ENCODE results near the gene LARGE1.

The LARGE1 gene

DNA sequence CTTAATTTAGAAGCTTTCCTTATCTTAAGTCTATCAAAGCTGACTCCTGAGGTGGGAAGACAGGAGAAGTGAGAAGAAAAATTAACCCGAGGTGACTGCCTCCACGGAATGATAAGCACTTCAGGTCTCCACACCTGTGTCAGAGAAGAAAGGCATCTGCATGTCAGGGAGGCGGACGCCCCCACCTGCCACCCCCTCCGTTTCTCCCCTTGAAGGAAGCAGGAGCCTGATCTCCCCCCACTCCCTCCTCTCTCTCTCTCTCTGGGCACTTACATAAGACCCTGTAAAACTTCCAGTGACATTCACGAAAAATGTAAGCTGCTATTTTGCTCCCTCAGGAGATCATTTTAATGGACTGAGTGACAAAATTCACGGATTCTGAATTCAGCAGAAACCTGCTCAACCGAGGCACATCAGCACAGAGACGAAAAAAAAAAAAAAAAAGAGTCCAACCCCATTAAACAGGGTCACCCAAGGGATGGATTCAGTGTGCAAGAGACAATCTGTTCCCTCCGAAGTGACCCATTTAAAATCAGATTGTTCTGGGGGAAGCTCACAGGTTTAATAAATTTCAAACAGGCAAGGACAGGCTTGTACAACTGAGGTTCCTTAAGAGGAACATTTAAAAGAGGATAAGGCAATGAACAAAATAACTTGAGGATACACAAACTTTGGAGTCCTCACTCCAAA is 1.5 kb downstream of the LARGE1 start:
- Histone ChIP-seq H3K9me2 (replicated peaks; ENCODE audit: insufficient read depth, low read length) (no peaks in the 10 kb centered on the region), H3K36me3 (ENCODE audit: low read length) (no peaks in the 10 kb centered on the region), H3K27ac (ENCODE audit: low read depth, low read length) (no peak overlapping the region), H3K4me2 (ENCODE audit: low read depth, low read length, poor library complexity, severe bottlenecking) (peak overlapping the region; percentile 57), H4K20me1 (ENCODE audit: low read depth, low read length) (no peaks in the 10 kb centered on the region), H3K79me2 (ENCODE audit: insufficient read depth, low read length) (no peaks in the 10 kb centered on the region), H3K27me3 (ENCODE audit: low read length) (no peaks in the 10 kb centered on the region), H3K9me3 (ENCODE audit: insufficient read depth, low read length) (no peaks in the 10 kb centered on the region), H3F3A (ENCODE audit: insufficient read depth) (no peaks in the 10 kb centered on the region), H3K4me3 (ENCODE audit: insufficient read depth, low read length, poor library complexity, severe bottlenecking) (no peak overlapping the region), H3K9ac (ENCODE audit: low read length) (no peak overlapping the region), H2AFZ (ENCODE audit: low read depth, low read length, severe bottlenecking) (no peak overlapping the region)
- no peak for TF ChIP-seq CTCF (IDR thresholded peaks at IDR 0.05; ENCODE audit: insufficient read depth, low read length, poor library complexity, severe bottlenecking)
- no peak for TF ChIP-seq EZH2phosphoT487 (conservative IDR thresholded peaks at IDR 0.05; ENCODE audit: low read length)

DNA sequence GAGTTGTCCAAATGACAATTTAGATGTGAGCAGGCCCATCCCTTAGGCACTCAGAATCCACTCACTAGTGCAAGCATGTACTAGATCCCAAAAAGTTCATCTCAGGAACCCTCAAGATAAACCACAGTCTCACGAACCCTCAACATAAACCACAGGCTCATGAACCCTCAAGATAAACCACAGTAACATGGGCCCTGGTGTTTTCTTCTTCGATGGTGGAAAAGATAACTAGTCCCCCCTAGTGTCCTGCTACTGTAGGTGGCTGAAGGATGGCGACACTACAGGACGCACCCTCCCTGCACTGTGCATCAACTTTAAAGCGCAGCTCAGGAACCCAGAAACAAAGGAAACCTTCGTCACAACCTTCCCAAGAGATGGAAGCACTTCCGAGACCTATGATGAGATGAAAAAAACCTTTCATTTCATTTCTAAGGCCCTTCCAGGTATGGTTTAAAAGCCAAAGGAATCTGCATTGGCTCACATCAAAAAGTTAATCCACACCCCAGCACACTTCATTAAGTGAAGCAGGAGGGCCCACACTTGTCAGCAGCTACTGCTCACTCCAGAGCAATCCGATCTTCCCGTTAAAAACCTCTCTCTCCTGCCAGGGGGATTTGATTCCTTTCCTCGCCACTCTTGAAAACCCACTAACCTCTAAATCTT is 2.4 kb downstream of the LARGE1 start:
- Histone ChIP-seq H3K4me3 (ENCODE audit: insufficient read depth, low read length, poor library complexity, severe bottlenecking) (no peak overlapping the region), H4K20me1 (ENCODE audit: low read depth, low read length) (no peaks in the 10 kb centered on the region), H3K9ac (ENCODE audit: low read length) (no peak overlapping the region)

DNA sequence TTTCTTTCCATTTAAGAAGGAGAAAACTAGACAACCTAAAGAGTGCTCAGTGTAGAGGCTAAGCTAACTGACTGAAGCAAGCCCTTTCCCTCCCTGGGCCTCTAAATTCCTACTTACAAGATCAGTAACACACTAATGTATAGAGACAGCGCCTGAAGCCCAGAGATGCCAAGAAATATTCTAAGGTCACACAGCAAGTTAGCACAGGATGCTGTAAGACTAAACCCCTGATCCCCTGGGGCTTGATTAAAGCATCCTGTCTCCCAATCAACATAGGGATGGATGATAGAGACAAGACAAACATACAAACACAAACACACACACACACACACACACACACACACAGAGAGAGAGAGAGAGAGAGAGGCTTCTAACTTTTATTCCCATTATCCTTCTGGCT is 5.6 kb downstream of the LARGE1 start:
- H3K4me2 ChIP-seq (ENCODE audit: low read depth, low read length, poor library complexity, severe bottlenecking) = no peak overlapping the region

More for the DNA sequence above, 2.4 kb downstream of the LARGE1 start:
- Histone ChIP-seq H3K4me2 (ENCODE audit: low read depth, low read length, poor library complexity, severe bottlenecking) (no peak overlapping the region), H3K27ac (ENCODE audit: low read depth, low read length) (no peak overlapping the region), H3K9me2 (replicated peaks; ENCODE audit: insufficient read depth, low read length) (no peaks in the 10 kb centered on the region), H2AFZ (ENCODE audit: low read depth, low read length, severe bottlenecking) (no peak overlapping the region), H3K27me3 (ENCODE audit: low read length) (no peaks in the 10 kb centered on the region), H3K9me3 (ENCODE audit: insufficient read depth, low read length) (no peaks in the 10 kb centered on the region), H3F3A (ENCODE audit: insufficient read depth) (no peaks in the 10 kb centered on the region), H3K36me3 (ENCODE audit: low read length) (no peaks in the 10 kb centered on the region), H3K79me2 (ENCODE audit: insufficient read depth, low read length) (no peaks in the 10 kb centered on the region)
- TF ChIP-seq EZH2phosphoT487 (conservative IDR thresholded peaks at IDR 0.05; ENCODE audit: low read length) = no peak
- TF ChIP-seq CTCF (IDR thresholded peaks at IDR 0.05; ENCODE audit: insufficient read depth, low read length, poor library complexity, severe bottlenecking) = no peak

More for the DNA sequence above, 5.6 kb downstream of the LARGE1 start:
- Histone ChIP-seq H3K9me2 (replicated peaks; ENCODE audit: insufficient read depth, low read length) (no peaks in the 10 kb centered on the region), H3K79me2 (ENCODE audit: insufficient read depth, low read length) (no peaks in the 10 kb centered on the region), H3K9ac (ENCODE audit: low read length) (no peak overlapping the region), H3K36me3 (ENCODE audit: low read length) (no peaks in the 10 kb centered on the region), H3K4me3 (ENCODE audit: insufficient read depth, low read length, poor library complexity, severe bottlenecking) (no peak overlapping the region), H3K27ac (ENCODE audit: low read depth, low read length) (no peak overlapping the region), H4K20me1 (ENCODE audit: low read depth, low read length) (no peaks in the 10 kb centered on the region), H2AFZ (ENCODE audit: low read depth, low read length, severe bottlenecking) (no peak overlapping the region), H3K9me3 (ENCODE audit: insufficient read depth, low read length) (no peaks in the 10 kb centered on the region), H3F3A (ENCODE audit: insufficient read depth) (no peaks in the 10 kb centered on the region), H3K27me3 (ENCODE audit: low read length) (no peaks in the 10 kb centered on the region)
- TF ChIP-seq CTCF (IDR thresholded peaks at IDR 0.05; ENCODE audit: insufficient read depth, low read length, poor library complexity, severe bottlenecking) (no peak), EZH2phosphoT487 (conservative IDR thresholded peaks at IDR 0.05; ENCODE audit: low read length) (no peak)

All from SU-DHL-6 (cell line).